Measurements from ENCODE around the gene PAX7. TPM values are rescaled to one million over a fixed set of nuclear protein-coding genes. Genes with fewer than 3 reads are reported as not detected.

Gene PAX7
- total RNA-seq, 4 donors from 2014 or later, result not detected

DNA sequence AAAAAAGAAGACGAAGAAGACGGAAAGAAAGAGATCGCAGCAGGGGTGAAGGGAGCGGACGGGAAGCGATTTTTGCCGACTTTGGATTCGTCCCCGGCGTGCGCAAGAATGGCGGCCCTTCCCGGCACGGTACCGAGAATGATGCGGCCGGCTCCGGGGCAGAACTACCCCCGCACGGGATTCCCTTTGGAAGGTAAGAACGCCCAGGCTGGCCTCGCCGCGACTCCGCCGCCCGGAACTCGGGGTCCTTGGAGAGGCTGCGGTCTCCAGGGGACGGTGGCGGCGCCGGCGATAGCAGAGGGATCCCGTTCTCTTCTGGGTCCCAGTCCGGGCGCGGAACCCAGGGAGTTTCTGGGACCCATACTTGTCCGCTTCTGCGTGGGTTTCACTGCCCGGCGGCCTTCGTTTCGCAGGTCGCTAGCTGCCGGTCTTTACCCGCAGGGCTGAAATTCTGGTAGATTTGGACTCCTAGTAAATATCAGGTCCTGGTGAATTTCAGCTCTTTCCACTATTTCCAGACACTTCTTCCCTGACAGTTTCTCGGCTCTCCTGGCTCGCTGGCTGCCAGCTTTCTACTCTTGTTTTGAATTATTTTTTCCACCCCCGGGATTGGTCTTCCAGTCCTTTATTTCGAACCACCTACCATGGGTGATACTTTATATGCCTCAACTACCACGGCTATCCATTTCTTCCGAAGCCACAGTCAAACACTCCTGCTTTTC lies 1.0 kb downstream of the PAX7 start:
- intact Hi-C loops (cut with DNase I), result no loop called here
- TF ChIP-seq POLR2AphosphoS5 (IDR thresholded peaks at IDR 0.05) (no peak), CTCF (IDR thresholded peaks at IDR 0.05) (no peak), POLR2A (IDR thresholded peaks at IDR 0.05; ENCODE audit: low read depth) (no peak), EP300 (IDR thresholded peaks at IDR 0.05) (no peak)
- 3% methylated on average over 53 of the region's 53 CpGs for WGBS
- peaks cover 0 to 98% (median 64%) of the 10 kb centered on the region in 4 donors for H3K27me3 ChIP-seq
- peaks cover 6 to 29% (median 23%) of the 10 kb centered on the region in 4 donors for H3K4me1 ChIP-seq
- H3K36me3 ChIP-seq, result no peaks in the 10 kb centered on the region
- H3K9me3 ChIP-seq, result no peaks in the 10 kb centered on the region
- H3K4me3 ChIP-seq, result peak overlapping the region in 1 of 4 donors; percentile 13
- no peak overlapping the region for H3K27ac ChIP-seq (replicated peaks in 1 of 4)
- no peak for DNase-seq (ENCODE audit: extremely low spot score)

DNA sequence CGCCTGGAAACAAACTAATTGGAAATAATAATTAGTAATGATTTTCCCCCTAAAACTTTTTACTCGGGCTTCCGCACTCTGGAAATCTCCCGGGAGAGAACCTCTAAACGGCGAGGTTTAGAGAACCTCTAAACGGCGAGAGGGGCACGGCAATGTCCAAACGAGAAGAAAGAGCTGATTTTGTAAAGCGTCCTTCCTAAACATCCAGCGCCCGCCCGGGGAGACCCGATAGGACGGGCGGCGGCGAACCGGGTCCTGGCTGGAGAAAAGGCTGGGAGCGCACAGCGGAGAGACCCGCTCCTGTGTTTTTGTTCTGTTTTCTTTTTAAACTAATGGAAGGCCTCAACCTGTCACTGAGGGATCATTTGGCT lies 1.6 kb downstream of the PAX7 start:
- Histone ChIP-seq H3K4me3 (no peak overlapping the region), H3K4me1 (peaks cover 6 to 34% (median 25%) of the 10 kb centered on the region in 4 donors), H3K36me3 (no peaks in the 10 kb centered on the region), H3K27ac (replicated peaks in 1 of 4) (no peak overlapping the region), H3K9me3 (no peaks in the 10 kb centered on the region), H3K27me3 (peaks cover 0 to 100% (median 67%) of the 10 kb centered on the region in 4 donors)
- TF ChIP-seq POLR2A (IDR thresholded peaks at IDR 0.05; ENCODE audit: low read depth) (no peak), CTCF (IDR thresholded peaks at IDR 0.05) (no peak), EP300 (IDR thresholded peaks at IDR 0.05) (no peak), POLR2AphosphoS5 (IDR thresholded peaks at IDR 0.05) (no peak)
- DNase-seq (ENCODE audit: extremely low spot score), result no peak
- WGBS, result 4% methylated on average over 21 of the region's 23 CpGs
- intact Hi-C loops (cut with DNase I), result no loop called here

- H3K36me3 ChIP-seq, result no peaks in the 10 kb centered on the region
- intact Hi-C loops (cut with DNase I), result no loop called here
- H3K4me3 ChIP-seq, result no peak overlapping the region
- H3K9me3 ChIP-seq, result no peaks in the 10 kb centered on the region
- TF ChIP-seq POLR2A (IDR thresholded peaks at IDR 0.05; ENCODE audit: low read depth), result no peak
- no peak for TF ChIP-seq CTCF (IDR thresholded peaks at IDR 0.05)
- no peak for TF ChIP-seq POLR2AphosphoS5 (IDR thresholded peaks at IDR 0.05)
- no peak for TF ChIP-seq EP300 (IDR thresholded peaks at IDR 0.05)
- H3K27me3 ChIP-seq, result peaks cover 0 to 100% (median 74%) of the 10 kb centered on the region in 4 donors
- H3K27ac ChIP-seq (replicated peaks in 1 of 4), result no peak overlapping the region
- H3K4me1 ChIP-seq, result peaks cover 6 to 37% (median 25%) of the 10 kb centered on the region in 4 donors
- 7% methylated on average over 21 of the region's 48 CpGs for WGBS
- no peak for DNase-seq (ENCODE audit: extremely low spot score)
These were observed 2.3 kb downstream of the PAX7 start for GRCh38 chr1:18632783-18633421.

DNA sequence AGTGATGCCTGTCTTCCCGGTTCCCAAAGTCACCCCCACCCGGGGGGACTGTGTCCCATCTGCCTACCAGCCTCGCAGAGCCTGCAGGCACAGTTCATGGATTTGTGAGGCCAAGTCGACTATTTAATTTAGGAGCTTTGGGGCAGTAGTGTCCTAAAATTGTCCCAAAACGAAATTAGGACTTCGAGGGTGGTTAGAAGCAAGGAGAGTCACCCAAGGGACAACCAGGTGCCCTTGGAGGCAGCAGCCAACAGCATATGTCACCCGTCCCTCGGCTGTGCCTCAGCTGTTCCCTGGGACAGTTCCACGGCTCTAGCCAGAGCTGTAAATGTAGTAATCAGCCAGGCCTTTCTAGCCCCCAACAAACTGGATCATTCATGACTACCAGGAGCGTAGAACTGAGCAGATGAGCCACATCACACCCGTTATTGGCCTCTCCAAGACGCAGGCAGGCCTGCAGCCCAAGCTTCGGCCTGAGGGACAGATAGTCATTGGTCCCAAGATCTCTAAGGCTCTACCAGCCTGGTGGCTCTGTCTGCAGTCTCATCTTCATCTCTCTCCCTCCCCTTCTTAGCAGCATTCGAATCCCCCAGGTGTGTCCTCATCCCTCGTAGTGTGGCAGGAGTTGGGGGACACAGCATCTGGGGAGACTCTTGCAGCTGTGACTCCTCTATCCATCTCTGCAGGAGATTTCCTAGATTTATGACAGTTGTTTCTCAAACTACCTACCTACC lies 2.9 kb downstream of the PAX7 start:
- peaks cover 6 to 37% (median 25%) of the 10 kb centered on the region in 4 donors for H3K4me1 ChIP-seq
- peaks cover 0 to 100% (median 78%) of the 10 kb centered on the region in 4 donors for H3K27me3 ChIP-seq
- DNase-seq (ENCODE audit: extremely low spot score), result no peak
- TF ChIP-seq POLR2AphosphoS5 (IDR thresholded peaks at IDR 0.05), result no peak
- no peak for TF ChIP-seq EP300 (IDR thresholded peaks at IDR 0.05)
- no peak for TF ChIP-seq POLR2A (IDR thresholded peaks at IDR 0.05; ENCODE audit: low read depth)
- no peak for TF ChIP-seq CTCF (IDR thresholded peaks at IDR 0.05)
- intact Hi-C loops (cut with DNase I), result no loop called here
- H3K27ac ChIP-seq (replicated peaks in 1 of 4), result no peak overlapping the region
- no peaks in the 10 kb centered on the region for H3K9me3 ChIP-seq
- WGBS, result 4% methylated on average over 12 of the region's 15 CpGs
- H3K36me3 ChIP-seq, result no peaks in the 10 kb centered on the region
- H3K4me3 ChIP-seq, result no peak overlapping the region
